A549 (cell line): ENCODE results near the gene FGF14. TPM values are rescaled to one million over a fixed set of nuclear protein-coding genes. Genes with fewer than 3 reads are reported as not detected.

Experiments
- ATAC-seq, 2 experiments: fragments of 200-7000 bp in 1 of 2; fragments of >200 bp in 1 of 2; cut with Nextera tagmentation in 1 of 2; cut with Tn5 transposase in 1 of 2; 3 replicates each; pipeline versions ENCODE4 v1.8.0 to v1.9.1; 2018 to 2020; ENCODE audit warnings: mild to moderate bottlenecking in 1 of 2, moderate library complexity in 1 of 2
- CTCF ChIA-PET: fragments of 300-600 bp; sonication (Branson Sonifier 250); formaldehyde crosslinking; extraction: SDS; loops from one replicate; lab custom pipeline; 2021; ENCODE audit warnings: antibody characterized with exemption, inconsistent platforms; lab: Yijun Ruan, JAX
- POLR2A ChIA-PET: fragments of 350-600 bp; formaldehyde crosslinking; extraction: SDS; loops from one replicate; lab custom pipeline; 2021; ENCODE audit warnings: antibody characterized with exemption, inconsistent platforms; lab: Yijun Ruan, JAX
- DNase-seq, 2 experiments: peaks; one replicate each; pipeline versions ENCODE4 v3.0.0 to v3.0.0-alpha.2; 2011 to 2016; ENCODE audit warnings: low read depth in 1 of 2, low spot score in 1 of 2
- FAIRE-seq: peaks from 2 replicates; lab custom pipeline; 2011; peaks lifted over from hg19 to GRCh38; lab: Jason Lieb, UNC
- H3K27ac ChIP-seq, 2 experiments: fragments of >200 bp; sonication (Bioruptor Twin); formaldehyde crosslinking; 3 replicates each; pipeline ENCODE4 v1.5.1; 2016 to 2017
- H3K4me1 ChIP-seq: fragments of >200 bp; sonication (Bioruptor Twin); formaldehyde crosslinking; 3 replicates; pipeline ENCODE4 v1.6.1; 2016
- H3K4me2 ChIP-seq: fragments of >200 bp; sonication (Bioruptor Twin); formaldehyde crosslinking; 3 replicates; pipeline ENCODE4 v1.6.1; 2016
- H3K4me3 ChIP-seq: fragments of >200 bp; sonication (Bioruptor Twin); formaldehyde crosslinking; 3 replicates; pipeline ENCODE4 v1.5.1; 2016
- H3K9me3 ChIP-seq: fragments of >200 bp; sonication (Bioruptor Twin); formaldehyde crosslinking; 3 replicates; pipeline ENCODE4 v1.6.1; 2016
- CEBPB ChIP-seq, 2 experiments: fragments of >200 bp in 1 of 2; sonication (Bioruptor Twin) in 1 of 2; formaldehyde crosslinking in 1 of 2; IDR thresholded peaks; 2 replicates each; pipeline ENCODE4 v1.6.1; 2012 to 2016
- EHF ChIP-seq: fragments of 250-450 bp; sonication (Bioruptor Pico); IDR thresholded peaks from 2 replicates; pipeline ENCODE4 v1.5.0; 2020; ENCODE audit warnings: mild to moderate bottlenecking
- EHMT2 ChIP-seq: fragments of 200-600 bp; sonication (generic); IDR thresholded peaks from 2 replicates; pipeline ENCODE4 v1.6.1; 2016; ENCODE audit warnings: antibody characterized with exemption, low read depth, mild to moderate bottlenecking, moderate library complexity
- FOSL2 ChIP-seq, 2 experiments: fragments of 450-650 bp in 1 of 2; fragments of >200 bp in 1 of 2; sonication (Bioruptor Twin) in 1 of 2; formaldehyde crosslinking; IDR thresholded peaks; 2 replicates each; pipeline versions ENCODE4 v1.5.0 to v1.6.1; 2016 to 2020; ENCODE audit warnings: mild to moderate bottlenecking in 1 of 2, moderate library complexity in 1 of 2
- FOXS1 ChIP-seq: fragments of 250-450 bp; sonication (Bioruptor Pico); IDR thresholded peaks from 2 replicates; pipeline ENCODE4 v1.5.0; 2020; ENCODE audit warnings: mild to moderate bottlenecking, moderate library complexity
- HOXA7 ChIP-seq: fragments of 250-450 bp; sonication (Bioruptor Pico); IDR thresholded peaks from 2 replicates; pipeline ENCODE4 v1.5.0; 2020; ENCODE audit warnings: mild to moderate bottlenecking, moderate library complexity
- KDM1A ChIP-seq: fragments of 200-600 bp; sonication (generic); IDR thresholded peaks from 2 replicates; pipeline ENCODE4 v1.6.1; 2016; ENCODE audit warnings: low read depth, mild to moderate bottlenecking
- MAFK ChIP-seq: fragments of 450-650 bp; IDR thresholded peaks from 2 replicates; pipeline ENCODE4 v1.6.1; 2014; ENCODE audit not compliant: partially characterized antibody
- MYC ChIP-seq: IDR thresholded peaks from 2 replicates; pipeline ENCODE4 v1.6.1; 2012; ENCODE audit warnings: mild to moderate bottlenecking, inconsistent platforms, low read length, improper control_type of control experiment, borderline replicate concordance
- NFE2L2 ChIP-seq: fragments of 150-350 bp; conservative IDR thresholded peaks from 2 replicates; pipeline ENCODE4 v1.6.1; 2014; ENCODE audit warnings: low read length
- PHF8 ChIP-seq: fragments of 200-600 bp; sonication (generic); IDR thresholded peaks from 2 replicates; pipeline ENCODE4 v1.6.1; 2016; ENCODE audit warnings: low read depth, mild to moderate bottlenecking, antibody characterized with exemption, moderate library complexity, borderline replicate concordance
- RFX5 ChIP-seq: fragments of 450-650 bp; IDR thresholded peaks from 2 replicates; pipeline ENCODE4 v1.7.1; 2014; ENCODE audit warnings: antibody characterized with exemption, mild to moderate bottlenecking, moderate library complexity
- RNF2 ChIP-seq: fragments of 200-600 bp; sonication (generic); IDR thresholded peaks from 2 replicates; pipeline ENCODE4 v1.6.1; 2016; ENCODE audit warnings: low read depth, mild to moderate bottlenecking, antibody characterized with exemption, moderate library complexity, borderline replicate concordance
- ZNF302 ChIP-seq: fragments of 250-450 bp; sonication (Bioruptor Pico); IDR thresholded peaks from 2 replicates; pipeline ENCODE4 v1.9.0; 2021; ENCODE audit warnings: inconsistent platforms, mild to moderate bottlenecking, moderate library complexity
- WGBS: methylation state at CpG from one replicate; pipeline ENCODE4 v1.1.6; 2017; ENCODE audit errors: missing lambda C conversion rate; 5-methylcytosine and 5-hydroxymethylcytosine counted together
- polyA plus RNA-seq, 4 experiments: library from polyadenylated mRNA; depleted of rRNA in 3 of 4; stranded (reverse); fragments of >200 nt; fragmentation: RNase III in 1 of 4; extraction: RNeasy Plus Mini Kit Qiagen cat#74134 plus additional on column Dnase treatment in 1 of 4; gene quantifications; 2 replicates in 3 of 4; 3 replicates in 1 of 4; pipeline ENCODE4 v1.2.3, GENCODE V29; 2011 to 2017
- TF ChIP-seq, protein P1 (sequence below): IDR thresholded peaks from 2 replicates; pipeline ENCODE4 v1.6.1; 2012
- TF ChIP-seq, protein P2 (sequence below): fragments of 250-450 bp; sonication (Bioruptor Pico); IDR thresholded peaks from 2 replicates; pipeline ENCODE4 v1.5.0; 2021; ENCODE audit warnings: mild to moderate bottlenecking, moderate library complexity, borderline replicate concordance
- TF ChIP-seq, protein P3 (sequence below): fragments of 450-650 bp; IDR thresholded peaks from 2 replicates; pipeline ENCODE4 v1.6.1; 2014; ENCODE audit warnings: antibody characterized with exemption

The FGF14 gene
- polyA plus RNA-seq, 2 of the 4 experiments (the other 2 are of a cell fraction) = not detected

DNA sequence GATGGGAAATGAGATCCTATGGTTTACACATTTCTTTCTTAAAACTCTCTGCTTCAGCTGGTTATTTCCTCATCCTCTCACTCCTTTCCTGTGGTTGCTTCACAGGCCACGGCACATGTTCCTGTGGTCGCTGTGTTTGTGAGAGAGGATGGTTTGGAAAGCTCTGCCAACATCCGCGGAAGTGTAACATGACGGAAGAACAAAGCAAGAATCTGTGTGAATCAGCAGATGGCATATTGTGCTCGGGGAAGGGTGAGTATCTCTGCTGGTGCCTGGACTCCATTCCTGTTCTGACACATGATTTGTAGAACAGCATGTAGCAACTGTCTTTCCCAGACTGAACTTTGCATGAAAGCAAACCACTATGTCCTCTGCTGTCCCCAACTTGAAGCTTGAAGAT is 695.2 kb downstream of the FGF14 start:
- peak; percentile 37 to 73; a peak in 5 of 6 replicates for ATAC-seq

DNA sequence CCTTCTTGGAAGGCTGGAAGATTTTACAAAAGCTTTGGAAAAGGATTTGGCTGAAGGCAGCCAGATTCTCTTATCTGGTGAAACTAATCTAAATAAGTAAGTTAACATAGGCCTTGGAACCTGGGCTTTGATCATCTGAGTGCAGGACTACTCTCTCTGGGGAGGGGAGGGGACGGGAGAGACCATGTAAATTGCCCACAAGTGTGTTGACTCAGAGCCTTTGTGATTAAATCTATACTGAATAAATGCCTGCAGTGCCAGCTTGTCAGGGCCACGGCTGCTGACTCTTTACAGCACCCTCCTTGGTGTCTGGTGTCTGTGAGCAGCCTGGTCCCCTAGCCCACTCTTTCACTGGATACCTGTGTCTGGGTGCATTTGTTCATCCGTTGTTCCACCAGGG is 698.0 kb downstream of the FGF14 start:
- H3K9me3 ChIP-seq = no peaks in the 10 kb centered on the region
- 75% methylated on average over 3 of the region's 3 CpGs for WGBS
- TF ChIP-seq NFE2L2 = no peak
- TF ChIP-seq HOXA7 = no peak
- no peak for TF ChIP-seq RNF2
- no peak for TF ChIP-seq PHF8
- no peak for TF ChIP-seq FOSL2 (IDR thresholded peaks at IDR 0.05)
- no peak for TF ChIP-seq FOSL2 (CRISPR knock-in tag; IDR thresholded peaks at IDR 0.05)
- no peak for TF ChIP-seq CEBPB (IDR thresholded peaks at IDR 0.05)
- TF ChIP-seq, protein P1, sequence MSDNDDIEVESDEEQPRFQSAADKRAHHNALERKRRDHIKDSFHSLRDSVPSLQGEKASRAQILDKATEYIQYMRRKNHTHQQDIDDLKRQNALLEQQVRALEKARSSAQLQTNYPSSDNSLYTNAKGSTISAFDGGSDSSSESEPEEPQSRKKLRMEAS = no peak
- TF ChIP-seq, protein P2, sequence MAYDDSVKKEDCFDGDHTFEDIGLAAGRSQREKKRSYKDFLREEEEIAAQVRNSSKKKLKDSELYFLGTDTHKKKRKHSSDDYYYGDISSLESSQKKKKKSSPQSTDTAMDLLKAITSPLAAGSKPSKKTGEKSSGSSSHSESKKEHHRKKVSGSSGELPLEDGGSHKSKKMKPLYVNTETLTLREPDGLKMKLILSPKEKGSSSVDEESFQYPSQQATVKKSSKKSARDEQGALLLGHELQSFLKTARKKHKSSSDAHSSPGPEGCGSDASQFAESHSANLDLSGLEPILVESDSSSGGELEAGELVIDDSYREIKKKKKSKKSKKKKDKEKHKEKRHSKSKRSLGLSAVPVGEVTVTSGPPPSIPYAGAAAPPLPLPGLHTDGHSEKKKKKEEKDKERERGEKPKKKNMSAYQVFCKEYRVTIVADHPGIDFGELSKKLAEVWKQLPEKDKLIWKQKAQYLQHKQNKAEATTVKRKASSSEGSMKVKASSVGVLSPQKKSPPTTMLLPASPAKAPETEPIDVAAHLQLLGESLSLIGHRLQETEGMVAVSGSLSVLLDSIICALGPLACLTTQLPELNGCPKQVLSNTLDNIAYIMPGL (CRISPR knock-in tag) = no peak
- no peak for TF ChIP-seq EHF (CRISPR knock-in tag)
- TF ChIP-seq ZNF302 (CRISPR knock-in tag) = no peak
- no peak for TF ChIP-seq KDM1A
- no peak for TF ChIP-seq MYC
- no peak for TF ChIP-seq FOXS1 (CRISPR knock-in tag)
- no peak for TF ChIP-seq EHMT2
- TF ChIP-seq, protein P3, sequence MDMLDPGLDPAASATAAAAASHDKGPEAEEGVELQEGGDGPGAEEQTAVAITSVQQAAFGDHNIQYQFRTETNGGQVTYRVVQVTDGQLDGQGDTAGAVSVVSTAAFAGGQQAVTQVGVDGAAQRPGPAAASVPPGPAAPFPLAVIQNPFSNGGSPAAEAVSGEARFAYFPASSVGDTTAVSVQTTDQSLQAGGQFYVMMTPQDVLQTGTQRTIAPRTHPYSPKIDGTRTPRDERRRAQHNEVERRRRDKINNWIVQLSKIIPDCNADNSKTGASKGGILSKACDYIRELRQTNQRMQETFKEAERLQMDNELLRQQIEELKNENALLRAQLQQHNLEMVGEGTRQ = no peak
- TF ChIP-seq RFX5 = no peak
- no peak overlapping the region for H3K4me2 ChIP-seq
- no peak overlapping the region for H3K27ac ChIP-seq
- POLR2A ChIA-PET = no interaction called here
- no peak for FAIRE-seq
- peaks cover 12% of the 10 kb centered on the region for H3K4me1 ChIP-seq
- H3K4me3 ChIP-seq = no peak overlapping the region
- DNase-seq = no peak
- no peak for ATAC-seq
- CTCF ChIA-PET = interaction anchor here (0.9 to 1.4 kb wide), 2 partner anchors 8 to 53 kb away, joined by 3 read pairs; no protein-coding TSS in a partner anchor

More for the DNA sequence above, 695.2 kb downstream of the FGF14 start:
- H3K4me3 ChIP-seq = no peak overlapping the region
- DNase-seq (peak; percentile 2 to 13), FAIRE-seq (no peak)
- CTCF ChIA-PET = interaction anchor here (0.8 kb wide), 1 partner anchor 51 kb away, joined by 4 read pairs; no protein-coding TSS in a partner anchor
- H3K4me2 ChIP-seq = peak overlapping the region; percentile 47
- POLR2A ChIA-PET = no interaction called here
- H3K4me1 ChIP-seq = peaks cover 12% of the 10 kb centered on the region
- TF ChIP-seq HOXA7 (no peak), CEBPB (IDR thresholded peaks at IDR 0.05) (peak in 1 of 2 experiments; percentile 46; a peak in 1 of 4 replicates)
- TF ChIP-seq, protein P3 = no peak
- peak overlapping the region in 1 of 2 experiments; percentile 40; a peak in 2 of 6 replicates for H3K27ac ChIP-seq
- no peaks in the 10 kb centered on the region for H3K9me3 ChIP-seq
- 43% methylated on average over 6 of the region's 6 CpGs for WGBS

DNA sequence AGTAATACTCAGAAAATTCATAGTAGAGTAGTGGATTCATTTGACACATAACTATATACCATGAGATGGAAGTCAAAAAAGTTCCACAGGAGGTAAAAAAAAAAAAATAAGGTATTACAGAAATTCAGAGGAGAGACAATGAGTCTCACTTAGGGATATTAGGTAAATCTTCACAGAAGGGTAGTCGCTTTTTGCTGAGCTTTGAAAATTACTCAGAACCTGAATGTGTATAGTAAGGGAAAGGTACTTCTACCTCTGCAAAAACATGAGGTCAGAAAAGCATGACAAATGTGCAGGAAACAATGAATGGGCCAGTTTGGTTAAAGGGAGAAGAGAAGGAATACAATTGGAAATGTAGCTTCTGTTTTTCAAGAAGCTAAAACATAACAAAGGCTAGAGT is 698.8 kb downstream of the FGF14 start:
- H3K4me2 ChIP-seq = no peak overlapping the region
- no peak overlapping the region for H3K4me3 ChIP-seq
- H3K9me3 ChIP-seq = no peaks in the 10 kb centered on the region
- DNase-seq (no peak), ATAC-seq (no peak), FAIRE-seq (no peak)
- TF ChIP-seq PHF8 (no peak), MAFK (peak; percentile 61)
- peaks cover 12% of the 10 kb centered on the region for H3K4me1 ChIP-seq
- 65% methylated on average over 1 of the region's 1 CpG for WGBS
- H3K27ac ChIP-seq = no peak overlapping the region
- ChIA-PET CTCF (interaction anchor here (0.6 to 1.4 kb wide), 3 partner anchors 9 to 157 kb away, joined by 3 read pairs; no protein-coding TSS in a partner anchor), POLR2A (no interaction called here)
